ENCODE data around the gene TMEM132A.

The TMEM132A gene

GRCh38 chr11:60910711-60911380, 13.4 kb upstream of the TMEM132A start:
- H3K4me2 ChIP-seq (ENCODE audit: insufficient read depth, low read length): no peak overlapping the region
- H3K36me3 ChIP-seq (ENCODE audit: insufficient read depth, low read length): peaks cover 2% of the 10 kb centered on the region
- DNase-seq (no peak), ATAC-seq (ENCODE audit: insufficient read depth, low read depth) (no peak)
- H3K4me1 ChIP-seq (ENCODE audit: insufficient read depth, low read length): peaks cover 34% of the 10 kb centered on the region
- no peak overlapping the region for H3K9ac ChIP-seq (ENCODE audit: low read depth, low read length)
- H4K20me1 ChIP-seq (ENCODE audit: insufficient read depth, low read length): peaks cover 15% of the 10 kb centered on the region
- no peak overlapping the region for H3K27ac ChIP-seq (ENCODE audit: low read length)
- no peaks in the 10 kb centered on the region for H3K27me3 ChIP-seq (ENCODE audit: insufficient read depth, low read length, poor library complexity)
- H2AFZ ChIP-seq (ENCODE audit: low read depth, low read length): no peak overlapping the region
- H3K9me3 ChIP-seq (ENCODE audit: insufficient read depth, low read length, severe bottlenecking): no peaks in the 10 kb centered on the region
- H3K4me3 ChIP-seq (ENCODE audit: low read depth in 1 of 2, low read length in 2 of 2): no peak overlapping the region
- peaks cover 26% of the 10 kb centered on the region for H3K79me2 ChIP-seq (ENCODE audit: insufficient read depth, low read length)
- TF ChIP-seq EZH2 (IDR thresholded peaks at IDR 0.05; ENCODE audit: borderline replicate concordance, low read depth, low read length, severe bottlenecking): no peak
- TF ChIP-seq, protein P1, sequence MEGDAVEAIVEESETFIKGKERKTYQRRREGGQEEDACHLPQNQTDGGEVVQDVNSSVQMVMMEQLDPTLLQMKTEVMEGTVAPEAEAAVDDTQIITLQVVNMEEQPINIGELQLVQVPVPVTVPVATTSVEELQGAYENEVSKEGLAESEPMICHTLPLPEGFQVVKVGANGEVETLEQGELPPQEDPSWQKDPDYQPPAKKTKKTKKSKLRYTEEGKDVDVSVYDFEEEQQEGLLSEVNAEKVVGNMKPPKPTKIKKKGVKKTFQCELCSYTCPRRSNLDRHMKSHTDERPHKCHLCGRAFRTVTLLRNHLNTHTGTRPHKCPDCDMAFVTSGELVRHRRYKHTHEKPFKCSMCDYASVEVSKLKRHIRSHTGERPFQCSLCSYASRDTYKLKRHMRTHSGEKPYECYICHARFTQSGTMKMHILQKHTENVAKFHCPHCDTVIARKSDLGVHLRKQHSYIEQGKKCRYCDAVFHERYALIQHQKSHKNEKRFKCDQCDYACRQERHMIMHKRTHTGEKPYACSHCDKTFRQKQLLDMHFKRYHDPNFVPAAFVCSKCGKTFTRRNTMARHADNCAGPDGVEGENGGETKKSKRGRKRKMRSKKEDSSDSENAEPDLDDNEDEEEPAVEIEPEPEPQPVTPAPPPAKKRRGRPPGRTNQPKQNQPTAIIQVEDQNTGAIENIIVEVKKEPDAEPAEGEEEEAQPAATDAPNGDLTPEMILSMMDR (IDR thresholded peaks at IDR 0.05; ENCODE audit: borderline replicate concordance, extremely low read depth, low read length, poor library complexity, severe bottlenecking): no peak

DNA sequence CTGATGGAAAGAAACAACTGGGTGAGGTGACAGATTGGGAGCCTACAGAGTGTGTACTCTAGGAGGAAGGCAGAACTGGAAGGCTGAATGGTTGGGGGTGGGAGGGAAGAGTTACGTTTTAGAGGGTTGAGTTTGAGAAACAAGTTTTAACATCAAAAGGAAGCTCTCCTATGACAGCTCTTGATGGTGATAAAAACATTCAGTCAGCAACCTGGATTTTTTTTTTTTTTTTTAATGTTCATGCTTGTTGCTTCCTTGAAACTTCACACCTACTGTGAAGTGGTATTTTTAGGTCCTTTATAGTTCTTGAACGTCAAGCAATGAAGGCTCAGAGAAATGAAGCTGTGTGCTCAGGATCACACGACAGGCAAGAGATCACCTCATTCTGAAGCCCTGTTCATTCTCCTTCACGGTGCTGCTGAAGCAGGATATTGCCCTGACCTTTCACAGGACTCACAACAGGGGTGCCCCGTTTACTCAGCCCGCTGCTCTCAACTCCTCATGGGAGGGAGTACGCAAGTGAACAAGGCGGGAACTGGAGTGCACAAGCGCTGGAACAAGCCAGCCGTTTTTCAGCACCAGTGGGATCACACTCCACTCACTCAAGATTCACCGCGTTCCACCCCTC, 11.9 kb upstream of the TMEM132A start:
- ATAC-seq (ENCODE audit: insufficient read depth, low read depth): no peak
- H3K36me3 ChIP-seq (ENCODE audit: insufficient read depth, low read length): peaks cover 8% of the 10 kb centered on the region
- TF ChIP-seq, protein P1 (IDR thresholded peaks at IDR 0.05; ENCODE audit: borderline replicate concordance, extremely low read depth, low read length, poor library complexity, severe bottlenecking): no peak
- TF ChIP-seq EZH2 (IDR thresholded peaks at IDR 0.05; ENCODE audit: borderline replicate concordance, low read depth, low read length, severe bottlenecking): no peak
- H3K27ac ChIP-seq (ENCODE audit: low read length): no peak overlapping the region
- H4K20me1 ChIP-seq (ENCODE audit: insufficient read depth, low read length): peaks cover 27% of the 10 kb centered on the region
- DNase-seq: no peak
- no peak overlapping the region for H3K4me3 ChIP-seq (ENCODE audit: low read depth in 1 of 2, low read length in 2 of 2)
- no peaks in the 10 kb centered on the region for H3K27me3 ChIP-seq (ENCODE audit: insufficient read depth, low read length, poor library complexity)
- H3K4me2 ChIP-seq (ENCODE audit: insufficient read depth, low read length): no peak overlapping the region
- H3K9ac ChIP-seq (ENCODE audit: low read depth, low read length): peak overlapping the region; percentile 84; the same call in 1 of the 2 replicates
- peak overlapping the region; percentile 93; the same call in 1 of the 2 replicates for H2AFZ ChIP-seq (ENCODE audit: low read depth, low read length)
- no peaks in the 10 kb centered on the region for H3K9me3 ChIP-seq (ENCODE audit: insufficient read depth, low read length, severe bottlenecking)
- H3K79me2 ChIP-seq (ENCODE audit: insufficient read depth, low read length): peaks cover 36% of the 10 kb centered on the region
- peaks cover 40% of the 10 kb centered on the region for H3K4me1 ChIP-seq (ENCODE audit: insufficient read depth, low read length)

GRCh38 chr11:60912851-60913528, 11.3 kb upstream of the TMEM132A start:
- ATAC-seq (ENCODE audit: insufficient read depth, low read depth) (no peak), DNase-seq (no peak)
- H3K4me2 ChIP-seq (ENCODE audit: insufficient read depth, low read length): peak overlapping the region; percentile 96
- H3K27ac ChIP-seq (ENCODE audit: low read length): peak overlapping the region; percentile 98
- peaks cover 8% of the 10 kb centered on the region for H3K36me3 ChIP-seq (ENCODE audit: insufficient read depth, low read length)
- no peaks in the 10 kb centered on the region for H3K9me3 ChIP-seq (ENCODE audit: insufficient read depth, low read length, severe bottlenecking)
- no peaks in the 10 kb centered on the region for H3K27me3 ChIP-seq (ENCODE audit: insufficient read depth, low read length, poor library complexity)
- peaks cover 43% of the 10 kb centered on the region for H3K79me2 ChIP-seq (ENCODE audit: insufficient read depth, low read length)
- peak overlapping the region; percentile 93 for H2AFZ ChIP-seq (ENCODE audit: low read depth, low read length)
- H3K9ac ChIP-seq (ENCODE audit: low read depth, low read length): peak overlapping the region; percentile 84
- peaks cover 36% of the 10 kb centered on the region for H3K4me1 ChIP-seq (ENCODE audit: insufficient read depth, low read length)
- H3K4me3 ChIP-seq (ENCODE audit: low read depth in 1 of 2, low read length in 2 of 2): peak overlapping the region in 1 of 2 experiments; percentile 89; a peak in 3 of 4 replicates
- H4K20me1 ChIP-seq (ENCODE audit: insufficient read depth, low read length): peaks cover 31% of the 10 kb centered on the region
- no peak for TF ChIP-seq EZH2 (IDR thresholded peaks at IDR 0.05; ENCODE audit: borderline replicate concordance, low read depth, low read length, severe bottlenecking)
- TF ChIP-seq, protein P1 (IDR thresholded peaks at IDR 0.05; ENCODE audit: borderline replicate concordance, extremely low read depth, low read length, poor library complexity, severe bottlenecking): no peak

Measured in DND-41 (cell line).